A549 (cell line): ENCODE results near the gene RPS17.
"Not testable (repeated sequence)": the region's sequence is repeated elsewhere in the genome, so short reads cannot be mapped to it uniquely, and the experiment has no call there.

ENCODE experiments used
- ATOH8 ChIP-seq: fragments of 250-450 bp; sonication (Bioruptor Pico); IDR thresholded peaks from 2 replicates; pipeline ENCODE4 v1.5.0; 2020; ENCODE audit warnings: low read depth, mild to moderate bottlenecking, moderate library complexity
- CTCF ChIP-seq: fragments of >200 bp; sonication (Bioruptor Twin); formaldehyde crosslinking; IDR thresholded peaks from 3 replicates; pipeline ENCODE4 v1.5.1; 2016
- MAFK ChIP-seq: fragments of 450-650 bp; IDR thresholded peaks from 2 replicates; pipeline ENCODE4 v1.6.1; 2014; ENCODE audit not compliant: partially characterized antibody

- TF ChIP-seq CTCF; MAFK; ATOH8 (CRISPR knock-in tag): not testable (repeated sequence)
These were observed 37.4 kb downstream of the RPS17 start for GRCh38 chr15:82502700-82503339.
